Psoas muscle (tissue), 8 donors: ENCODE data around the gene ACSF2. TPM values are rescaled to one million over a fixed set of nuclear protein-coding genes. Genes with fewer than 3 reads are reported as not detected.

ENCODE experiments used
- ATAC-seq, 4 donors: fragments of 200-7000 bp; cut with Tn5 transposase; one replicate each; pipeline ENCODE4 v1.9.1; 2020; ENCODE audit warnings: moderate library complexity in 3 of 4, mild to moderate bottlenecking in 2 of 4
- DNase-seq, 2 donors: peaks; one replicate each; pipeline ENCODE4 v3.0.0-alpha.2; 2020
- H3K27ac ChIP-seq: fragments of 200-600 bp; one replicate; pipeline ENCODE4 v1.8.0; 2022
- H3K27me3 ChIP-seq, 3 donors: fragments of 200-600 bp in 1 of 3; one replicate each; pipeline versions ENCODE4 v1.6.1 to v1.8.0; 2013 to 2022; ENCODE audit warnings: low read length in 2 of 3, mild to moderate bottlenecking in 2 of 3, moderate library complexity in 1 of 3; ENCODE audit not compliant: insufficient read depth in 3 of 3
- H3K36me3 ChIP-seq, 2 donors: fragments of 200-600 bp in 1 of 2; one replicate each; pipeline versions ENCODE4 v1.6.1 to v1.8.0; 2013 to 2022; ENCODE audit warnings: low read depth in 1 of 2, mild to moderate bottlenecking in 1 of 2, moderate library complexity in 1 of 2; ENCODE audit not compliant: insufficient read depth in 1 of 2
- H3K4me1 ChIP-seq: fragments of 200-600 bp; one replicate; pipeline ENCODE4 v1.8.0; 2022
- H3K4me3 ChIP-seq: fragments of 200-600 bp; one replicate; pipeline ENCODE4 v1.8.0; 2022; ENCODE audit warnings: mild to moderate bottlenecking
- H3K9me3 ChIP-seq: fragments of 200-600 bp; one replicate; pipeline ENCODE4 v1.8.0; 2022
- CTCF ChIP-seq: fragments of 200-600 bp; IDR thresholded peaks from one replicate; pipeline ENCODE4 v1.8.0; 2022; ENCODE audit warnings: antibody characterized with exemption
- WGBS, 3 donors: extraction: QIAGEN DNeasy Blood & Tissue Kit; methylation state at CpG; one replicate each; pipeline versions ENCODE4 v1.1.6 to v1.1.7; 2013; 5-methylcytosine and 5-hydroxymethylcytosine counted together
- intact Hi-C, 2 donors: fragments of 100-400 bp; cut with DNase I; formaldehyde crosslinking; loops; one replicate each; pipeline versions ENCODE4 v1.11.0 to v1.14.2; 2022
- polyA plus RNA-seq, 3 donors: library from polyadenylated mRNA; stranded (reverse); fragments of 200-250 nt; gene quantifications; one replicate each; pipeline ENCODE4 v1.2.3, GENCODE V29; 2013
- total RNA-seq, 4 donors: library from RNA; stranded (reverse); fragmentation: NEBNext Ultra II Directional in 2 of 4; extraction: Animal tissue kit (Norgen Biotek cat#: 25700) in 2 of 4; gene quantifications; one replicate each; pipeline versions ENCODE4 v1.2.1 to v1.2.4, GENCODE V29; 2021 to 2023
- donor health status: healthy with polysubstance abuse.
- donor health status: DM: no; HTN: no; CAD: no; lungs with moderate emphysema.
- donor health status: Bipolar disorder and iron deficiency.
- donor health status: healthy.
- donor health status: DM: yes; HTN: yes; CAD: no.
- donor health status: DM: no; HTN: no; CAD: no.
- donor health status: DM: no; HTN: no; CAD: no.
- donor health status: DM: yes; HTN: yes; CAD: no.

Gene ACSF2
- total and polyA plus RNA-seq, 7 donors, result 14.4 to 72.3 (median 35.5) TPM

DNA sequence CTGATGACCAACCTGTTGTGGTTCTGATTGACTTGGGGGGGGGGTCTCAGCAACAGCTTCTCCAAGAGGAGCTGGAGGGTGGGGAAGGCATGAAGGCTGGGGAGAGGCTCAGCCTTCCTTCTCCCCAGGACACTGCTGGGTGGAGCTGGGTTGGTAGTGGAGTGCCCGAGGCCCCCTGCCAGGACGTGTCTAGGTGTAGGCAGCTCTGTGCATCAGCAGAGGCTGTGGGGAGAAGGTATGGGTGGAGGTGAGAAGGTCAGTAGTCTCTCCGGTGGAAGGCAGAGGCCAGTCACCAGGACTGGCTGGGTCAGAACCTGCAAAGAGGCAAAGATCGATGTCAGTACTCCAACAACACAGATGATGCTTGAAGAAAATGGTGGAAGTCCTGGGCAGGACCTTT is 38.7 kb downstream of the ACSF2 start:
- ATAC-seq (no peak), DNase-seq (peak in 1 of 2 donors; percentile 22)
- no peak overlapping the region for H3K27ac ChIP-seq
- no peaks in the 10 kb centered on the region for H3K27me3 ChIP-seq
- H3K9me3 ChIP-seq, result no peaks in the 10 kb centered on the region
- intact Hi-C loops, result loop anchor here in 1 of 2 donors (5.0 kb wide), 1 partner anchor 102 kb away; no protein-coding TSS in a partner anchor
- peaks cover 11% of the 10 kb centered on the region for H3K4me1 ChIP-seq
- H3K4me3 ChIP-seq, result no peak overlapping the region
- WGBS, 3 donors, result 80 to 91% (median 86%) methylated on average over 4 of the region's 4 CpGs
- peaks cover 0 to 17% of the 10 kb centered on the region in 2 donors for H3K36me3 ChIP-seq
- no peak for TF ChIP-seq CTCF

GRCh38 chr17:50465171-50465570 is 39.2 kb downstream of the ACSF2 start:
- ATAC-seq (no peak), DNase-seq (peak in 1 of 2 donors; percentile 28)
- Histone ChIP-seq H3K27ac (no peak overlapping the region), H3K4me1 (peaks cover 15% of the 10 kb centered on the region), H3K27me3 (no peaks in the 10 kb centered on the region), H3K4me3 (no peak overlapping the region), H3K9me3 (no peaks in the 10 kb centered on the region), H3K36me3 (peaks cover 0 to 17% of the 10 kb centered on the region in 2 donors)
- no peak for TF ChIP-seq CTCF
- 71 to 90% (median 75%) methylated on average over 6 of the region's 6 CpGs for WGBS, 3 donors
- intact Hi-C loops, result loop anchor here in 1 of 2 donors (5.0 kb wide), 1 partner anchor 103 kb away; no protein-coding TSS in a partner anchor

DNA sequence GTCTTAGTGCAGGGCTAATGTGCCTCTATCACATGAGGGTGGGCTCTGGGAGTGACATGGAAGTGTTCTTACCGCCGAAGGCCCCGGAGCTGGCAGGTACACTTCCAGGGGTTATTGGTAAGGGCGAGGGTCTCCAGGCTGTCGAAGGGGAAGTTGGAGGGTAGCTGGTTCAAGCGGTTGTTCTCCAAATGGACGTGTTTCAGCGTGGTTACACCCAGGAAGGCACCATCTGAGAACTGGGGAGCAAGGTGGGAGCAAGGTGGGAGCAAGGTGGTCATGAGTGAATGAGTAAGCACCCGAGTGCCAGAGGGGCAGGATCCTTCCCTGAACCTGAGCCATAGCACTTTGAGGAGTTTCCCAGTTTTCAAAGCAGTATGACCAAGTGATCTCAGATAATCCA is 39.6 kb downstream of the ACSF2 start:
- no peak for DNase-seq
- no peak for ATAC-seq
- Histone ChIP-seq H3K27ac (no peak overlapping the region), H3K4me3 (no peak overlapping the region), H3K27me3 (no peaks in the 10 kb centered on the region), H3K36me3 (peaks cover 0 to 17% of the 10 kb centered on the region in 2 donors), H3K4me1 (peaks cover 20% of the 10 kb centered on the region), H3K9me3 (no peaks in the 10 kb centered on the region)
- intact Hi-C loops, result loop anchor here in 1 of 2 donors (5.0 kb wide), 1 partner anchor 103 kb away; no protein-coding TSS in a partner anchor
- TF ChIP-seq CTCF, result no peak
- WGBS, 3 donors, result 93 to 96% (median 96%) methylated on average over 9 of the region's 9 CpGs

DNA sequence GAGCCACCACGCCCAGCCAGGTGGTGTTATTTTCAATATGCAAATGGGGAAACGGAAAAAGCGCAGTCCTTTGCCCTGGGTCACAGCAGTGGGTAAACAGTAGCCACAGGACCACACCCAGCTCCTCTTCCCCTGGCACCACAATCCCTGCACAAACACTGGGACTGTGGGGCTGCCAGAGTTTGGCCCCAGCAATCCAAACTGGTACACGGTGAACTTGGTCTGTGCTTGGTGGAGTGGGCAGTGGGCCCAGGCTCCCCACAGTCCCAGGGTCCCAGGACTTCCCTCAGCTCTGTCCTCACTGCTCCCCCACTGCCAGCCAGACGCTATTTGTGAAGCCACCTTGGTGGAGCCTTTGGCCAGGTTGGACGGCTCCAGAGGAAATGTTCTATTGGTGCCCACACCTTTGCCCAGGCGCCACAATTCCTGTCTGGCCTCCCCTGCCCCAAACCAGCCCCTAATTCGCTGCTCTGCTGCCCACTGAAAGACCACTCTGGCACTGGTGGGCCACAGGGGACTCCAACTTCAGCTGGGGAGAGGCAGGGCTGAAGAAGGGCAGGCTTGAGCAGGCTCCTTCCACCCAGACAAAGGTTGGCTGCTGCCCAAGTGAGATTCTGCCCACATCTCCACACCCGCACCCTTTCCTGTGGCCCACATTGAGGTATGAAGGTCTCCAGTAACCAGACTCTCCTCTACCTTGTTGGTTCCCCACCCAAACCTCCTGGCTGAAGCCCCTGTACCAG is 40.5 kb downstream of the ACSF2 start:
- intact Hi-C loops, result loop anchor here in 1 of 2 donors (5.0 kb wide), 1 partner anchor 104 kb away; no protein-coding TSS in a partner anchor
- Histone ChIP-seq H3K27me3 (no peaks in the 10 kb centered on the region), H3K9me3 (no peaks in the 10 kb centered on the region), H3K36me3 (peaks cover 0 to 17% of the 10 kb centered on the region in 2 donors), H3K27ac (no peak overlapping the region), H3K4me1 (peaks cover 29% of the 10 kb centered on the region), H3K4me3 (no peak overlapping the region)
- no peak for ATAC-seq
- 48 to 84% (median 60%) methylated on average over 9 of the region's 9 CpGs for WGBS, 3 donors
- DNase-seq, result no peak
- no peak for TF ChIP-seq CTCF
